Measurements from ENCODE around the gene ZNF385B.

ZNF385B gene

GRCh38 chr2:179454443-179455171, 406.8 kb downstream of the ZNF385B start (continued):
- TF ChIP-seq, protein P1, sequence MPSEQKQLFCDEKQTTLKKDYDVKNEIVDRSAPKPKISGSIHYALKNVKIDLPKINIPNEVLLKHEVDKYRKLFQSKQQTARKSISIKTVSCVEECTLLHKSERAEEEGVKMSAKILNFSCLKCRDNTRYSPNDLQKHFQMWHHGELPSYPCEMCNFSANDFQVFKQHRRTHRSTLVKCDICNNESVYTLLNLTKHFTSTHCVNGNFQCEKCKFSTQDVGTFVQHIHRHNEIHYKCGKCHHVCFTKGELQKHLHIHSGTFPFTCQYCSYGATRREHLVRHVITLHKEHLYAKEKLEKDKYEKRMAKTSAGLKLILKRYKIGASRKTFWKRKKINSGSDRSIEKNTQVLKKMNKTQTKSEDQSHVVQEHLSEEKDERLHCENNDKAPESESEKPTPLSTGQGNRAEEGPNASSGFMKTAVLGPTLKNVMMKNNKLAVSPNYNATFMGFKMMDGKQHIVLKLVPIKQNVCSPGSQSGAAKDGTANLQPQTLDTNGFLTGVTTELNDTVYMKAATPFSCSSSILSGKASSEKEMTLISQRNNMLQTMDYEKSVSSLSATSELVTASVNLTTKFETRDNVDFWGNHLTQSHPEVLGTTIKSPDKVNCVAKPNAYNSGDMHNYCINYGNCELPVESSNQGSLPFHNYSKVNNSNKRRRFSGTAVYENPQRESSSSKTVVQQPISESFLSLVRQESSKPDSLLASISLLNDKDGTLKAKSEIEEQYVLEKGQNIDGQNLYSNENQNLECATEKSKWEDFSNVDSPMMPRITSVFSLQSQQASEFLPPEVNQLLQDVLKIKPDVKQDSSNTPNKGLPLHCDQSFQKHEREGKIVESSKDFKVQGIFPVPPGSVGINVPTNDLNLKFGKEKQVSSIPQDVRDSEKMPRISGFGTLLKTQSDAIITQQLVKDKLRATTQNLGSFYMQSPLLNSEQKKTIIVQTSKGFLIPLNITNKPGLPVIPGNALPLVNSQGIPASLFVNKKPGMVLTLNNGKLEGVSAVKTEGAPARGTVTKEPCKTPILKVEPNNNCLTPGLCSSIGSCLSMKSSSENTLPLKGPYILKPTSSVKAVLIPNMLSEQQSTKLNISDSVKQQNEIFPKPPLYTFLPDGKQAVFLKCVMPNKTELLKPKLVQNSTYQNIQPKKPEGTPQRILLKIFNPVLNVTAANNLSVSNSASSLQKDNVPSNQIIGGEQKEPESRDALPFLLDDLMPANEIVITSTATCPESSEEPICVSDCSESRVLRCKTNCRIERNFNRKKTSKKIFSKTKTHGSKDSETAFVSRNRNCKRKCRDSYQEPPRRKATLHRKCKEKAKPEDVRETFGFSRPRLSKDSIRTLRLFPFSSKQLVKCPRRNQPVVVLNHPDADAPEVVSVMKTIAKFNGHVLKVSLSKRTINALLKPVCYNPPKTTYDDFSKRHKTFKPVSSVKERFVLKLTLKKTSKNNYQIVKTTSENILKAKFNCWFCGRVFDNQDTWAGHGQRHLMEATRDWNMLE (tag by site-specific recombination; conservative IDR thresholded peaks at IDR 0.05; ENCODE audit: low read depth) = no peak
- TF ChIP-seq SP2 (tag by site-specific recombination; IDR thresholded peaks at IDR 0.05) = no peak
- no peak for TF ChIP-seq GLI4 (tag by site-specific recombination; IDR thresholded peaks at IDR 0.05)
- no peak for TF ChIP-seq HOXC10 (CRISPR knock-in tag; IDR thresholded peaks at IDR 0.05)
- no peak for TF ChIP-seq ZNF394 (tag by site-specific recombination; IDR thresholded peaks at IDR 0.05; ENCODE audit: borderline replicate concordance)
- TF ChIP-seq ZNF704 (tag by site-specific recombination; IDR thresholded peaks at IDR 0.05) = no peak
- TF ChIP-seq KLF16 (tag by site-specific recombination; IDR thresholded peaks at IDR 0.05) = no peak
- TF ChIP-seq, protein P2, sequence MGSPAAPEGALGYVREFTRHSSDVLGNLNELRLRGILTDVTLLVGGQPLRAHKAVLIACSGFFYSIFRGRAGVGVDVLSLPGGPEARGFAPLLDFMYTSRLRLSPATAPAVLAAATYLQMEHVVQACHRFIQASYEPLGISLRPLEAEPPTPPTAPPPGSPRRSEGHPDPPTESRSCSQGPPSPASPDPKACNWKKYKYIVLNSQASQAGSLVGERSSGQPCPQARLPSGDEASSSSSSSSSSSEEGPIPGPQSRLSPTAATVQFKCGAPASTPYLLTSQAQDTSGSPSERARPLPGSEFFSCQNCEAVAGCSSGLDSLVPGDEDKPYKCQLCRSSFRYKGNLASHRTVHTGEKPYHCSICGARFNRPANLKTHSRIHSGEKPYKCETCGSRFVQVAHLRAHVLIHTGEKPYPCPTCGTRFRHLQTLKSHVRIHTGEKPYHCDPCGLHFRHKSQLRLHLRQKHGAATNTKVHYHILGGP (tag by site-specific recombination; IDR thresholded peaks at IDR 0.05) = no peak
- TF ChIP-seq ZNF157 (tag by site-specific recombination; IDR thresholded peaks at IDR 0.05) = no peak
- TF ChIP-seq ZNF423 (tag by site-specific recombination; IDR thresholded peaks at IDR 0.05) = no peak
- TF ChIP-seq SCRT2 (tag by site-specific recombination; IDR thresholded peaks at IDR 0.05) = no peak
- TF ChIP-seq ZNF112 (tag by site-specific recombination; IDR thresholded peaks at IDR 0.05) = no peak
- TF ChIP-seq ZNF404 (tag by site-specific recombination; IDR thresholded peaks at IDR 0.05) = no peak

GRCh38 chr2:179449010-179449409, 412.4 kb downstream of the ZNF385B start:
- Histone ChIP-seq H3K36me3 (ENCODE audit: control insufficient read depth in 2 of 2, insufficient read depth in 1 of 2, low read length in 2 of 2) (no peaks in the 10 kb centered on the region), H3K9me3 (ENCODE audit: control insufficient read depth, insufficient read depth, low read depth, low read length) (no peaks in the 10 kb centered on the region), H3K4me1 (ENCODE audit: control insufficient read depth, insufficient read depth, low read length) (peaks cover 3% of the 10 kb centered on the region; the same call in 1 of the 2 replicates), H3K27ac (ENCODE audit: extremely low read depth, low read depth, low read length) (no peak overlapping the region), H3K4me3 (ENCODE audit: low read depth, low read length) (no peak overlapping the region)
- POLR2A ChIA-PET = no interaction called here
- TF ChIP-seq ZNF37A (tag by site-specific recombination; IDR thresholded peaks at IDR 0.05) (no peak), ZNF404 (tag by site-specific recombination; IDR thresholded peaks at IDR 0.05) (no peak), ZNF530 (tag by site-specific recombination; IDR thresholded peaks at IDR 0.05; ENCODE audit: low read depth) (no peak), ZNF521 (tag by site-specific recombination; IDR thresholded peaks at IDR 0.05) (no peak), ZNF121 (tag by site-specific recombination; IDR thresholded peaks at IDR 0.05) (no peak), OVOL3 (tag by site-specific recombination; IDR thresholded peaks at IDR 0.05) (no peak), ZNF324 (tag by site-specific recombination; IDR thresholded peaks at IDR 0.05) (no peak), ZNF302 (tag by site-specific recombination; IDR thresholded peaks at IDR 0.05; ENCODE audit: low read depth) (no peak), REPIN1 (tag by site-specific recombination; IDR thresholded peaks at IDR 0.05; ENCODE audit: low read depth) (no peak), ZNF571 (tag by site-specific recombination; IDR thresholded peaks at IDR 0.05) (no peak), ZNF701 (tag by site-specific recombination; IDR thresholded peaks at IDR 0.05) (no peak), SP3 (tag by site-specific recombination; IDR thresholded peaks at IDR 0.05) (no peak)
- TF ChIP-seq, protein P3, sequence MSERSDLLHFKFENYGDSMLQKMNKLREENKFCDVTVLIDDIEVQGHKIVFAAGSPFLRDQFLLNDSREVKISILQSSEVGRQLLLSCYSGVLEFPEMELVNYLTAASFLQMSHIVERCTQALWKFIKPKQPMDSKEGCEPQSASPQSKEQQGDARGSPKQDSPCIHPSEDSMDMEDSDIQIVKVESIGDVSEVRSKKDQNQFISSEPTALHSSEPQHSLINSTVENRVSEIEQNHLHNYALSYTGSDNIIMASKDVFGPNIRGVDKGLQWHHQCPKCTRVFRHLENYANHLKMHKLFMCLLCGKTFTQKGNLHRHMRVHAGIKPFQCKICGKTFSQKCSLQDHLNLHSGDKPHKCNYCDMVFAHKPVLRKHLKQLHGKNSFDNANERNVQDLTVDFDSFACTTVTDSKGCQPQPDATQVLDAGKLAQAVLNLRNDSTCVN (tag by site-specific recombination; optimal IDR thresholded peaks at IDR 0.05) = no peak
- CTCF ChIA-PET = interaction anchor here (3.0 kb wide), 1 partner anchor 26 kb away, joined by 9 read pairs; no protein-coding TSS in a partner anchor
